ENCODE results near the gene PSTPIP2.

PSTPIP2 gene

DNA sequence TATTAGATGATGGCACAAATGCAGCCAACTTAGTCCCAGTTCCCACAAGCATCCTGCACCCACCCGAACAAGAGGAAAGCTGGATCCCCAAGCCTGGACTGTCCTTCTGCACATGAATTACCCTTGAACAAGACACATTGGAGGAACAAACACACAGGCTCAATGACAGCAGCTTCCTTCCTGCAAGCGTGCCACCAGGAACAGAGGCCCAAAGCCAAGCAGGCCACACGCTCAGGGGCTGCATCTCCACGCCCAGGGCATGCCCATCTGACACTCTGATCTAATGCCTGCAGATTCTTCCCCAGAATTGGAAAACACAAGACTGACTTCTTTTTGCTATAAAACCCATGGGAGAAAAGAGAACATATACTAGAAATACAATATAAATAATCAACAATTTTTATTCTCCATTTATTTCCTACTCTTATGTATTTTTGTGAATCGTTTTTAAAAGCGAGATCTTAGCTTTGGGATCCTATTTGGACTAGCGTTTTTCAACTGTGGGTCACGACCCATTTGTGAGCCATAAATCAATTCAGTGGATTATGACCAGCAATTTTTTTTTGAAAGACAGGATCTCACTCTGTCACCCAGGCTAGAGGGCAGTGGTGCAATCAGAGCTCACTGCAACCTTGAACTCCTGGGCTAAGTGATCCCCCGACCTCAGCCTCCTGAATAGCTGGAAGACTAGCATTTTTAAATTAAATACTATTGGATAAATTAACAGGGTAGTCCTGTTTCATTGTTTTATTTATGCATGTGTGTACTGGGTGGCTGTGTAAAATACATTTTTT, 34.4 kb downstream of the PSTPIP2 start:
- Mint-ChIP-seq H3K4me1 (no peaks in the 10 kb centered on the region), H3K27ac (no peak overlapping the region), H3K36me3 (ENCODE audit: low read depth) (peaks cover 8% of the 10 kb centered on the region), H3K4me3 (no peak overlapping the region), H3K27me3 (ENCODE audit: low read depth, poor library complexity) (no peaks in the 10 kb centered on the region), H3K9me3 (no peaks in the 10 kb centered on the region)
- TF ChIP-seq, protein P1, sequence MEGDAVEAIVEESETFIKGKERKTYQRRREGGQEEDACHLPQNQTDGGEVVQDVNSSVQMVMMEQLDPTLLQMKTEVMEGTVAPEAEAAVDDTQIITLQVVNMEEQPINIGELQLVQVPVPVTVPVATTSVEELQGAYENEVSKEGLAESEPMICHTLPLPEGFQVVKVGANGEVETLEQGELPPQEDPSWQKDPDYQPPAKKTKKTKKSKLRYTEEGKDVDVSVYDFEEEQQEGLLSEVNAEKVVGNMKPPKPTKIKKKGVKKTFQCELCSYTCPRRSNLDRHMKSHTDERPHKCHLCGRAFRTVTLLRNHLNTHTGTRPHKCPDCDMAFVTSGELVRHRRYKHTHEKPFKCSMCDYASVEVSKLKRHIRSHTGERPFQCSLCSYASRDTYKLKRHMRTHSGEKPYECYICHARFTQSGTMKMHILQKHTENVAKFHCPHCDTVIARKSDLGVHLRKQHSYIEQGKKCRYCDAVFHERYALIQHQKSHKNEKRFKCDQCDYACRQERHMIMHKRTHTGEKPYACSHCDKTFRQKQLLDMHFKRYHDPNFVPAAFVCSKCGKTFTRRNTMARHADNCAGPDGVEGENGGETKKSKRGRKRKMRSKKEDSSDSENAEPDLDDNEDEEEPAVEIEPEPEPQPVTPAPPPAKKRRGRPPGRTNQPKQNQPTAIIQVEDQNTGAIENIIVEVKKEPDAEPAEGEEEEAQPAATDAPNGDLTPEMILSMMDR (IDR thresholded peaks at IDR 0.05), result no peak
- DNase-seq, result no peak

GRCh38 chr18:46035696-46036680, 36.1 kb downstream of the PSTPIP2 start:
- peaks cover 11% of the 10 kb centered on the region for H3K36me3 Mint-ChIP-seq (ENCODE audit: low read depth)
- TF ChIP-seq, protein P1 (IDR thresholded peaks at IDR 0.05), result no peak
- DNase-seq, result no peak
- H3K27me3 Mint-ChIP-seq (ENCODE audit: low read depth, poor library complexity), result no peaks in the 10 kb centered on the region
- no peaks in the 10 kb centered on the region for H3K4me1 Mint-ChIP-seq
- H3K4me3 Mint-ChIP-seq, result no peak overlapping the region
- H3K27ac Mint-ChIP-seq, result no peak overlapping the region
- H3K9me3 Mint-ChIP-seq, result peaks cover 3% of the 10 kb centered on the region

DNA sequence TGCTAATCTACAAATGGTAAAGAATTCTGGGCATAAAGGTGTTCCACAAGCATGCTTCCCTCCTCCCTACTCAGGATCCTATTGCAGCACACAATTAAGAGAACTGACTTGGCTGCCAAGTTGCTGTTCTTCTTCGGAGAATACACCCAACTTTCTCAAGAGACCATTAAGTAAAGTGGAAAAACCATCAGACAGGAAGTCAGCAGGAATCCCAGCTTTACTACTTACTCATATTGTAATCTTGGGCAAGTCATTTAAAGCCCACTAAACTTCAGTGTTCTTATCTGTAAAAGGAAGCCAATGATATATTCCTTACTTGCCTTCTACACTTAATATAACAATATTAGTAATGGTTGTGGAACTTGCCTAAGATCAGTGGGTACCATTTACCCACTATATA, 37.8 kb downstream of the PSTPIP2 start:
- no peak overlapping the region for H3K27ac Mint-ChIP-seq
- H3K9me3 Mint-ChIP-seq, result peaks cover 19% of the 10 kb centered on the region
- TF ChIP-seq, protein P1 (IDR thresholded peaks at IDR 0.05), result no peak
- H3K4me1 Mint-ChIP-seq, result no peaks in the 10 kb centered on the region
- no peak overlapping the region for H3K4me3 Mint-ChIP-seq
- peaks cover 16% of the 10 kb centered on the region for H3K27me3 Mint-ChIP-seq (ENCODE audit: low read depth, poor library complexity)
- H3K36me3 Mint-ChIP-seq (ENCODE audit: low read depth), result peaks cover 18% of the 10 kb centered on the region
- DNase-seq, result no peak

GRCh38 chr18:46031741-46032140, 40.3 kb downstream of the PSTPIP2 start:
- Mint-ChIP-seq H3K9me3 (peaks cover 32% of the 10 kb centered on the region), H3K36me3 (ENCODE audit: low read depth) (peaks cover 27% of the 10 kb centered on the region), H3K27ac (no peak overlapping the region), H3K27me3 (ENCODE audit: low read depth, poor library complexity) (peaks cover 35% of the 10 kb centered on the region), H3K4me3 (no peak overlapping the region), H3K4me1 (peaks cover 6% of the 10 kb centered on the region)
- TF ChIP-seq, protein P1 (IDR thresholded peaks at IDR 0.05), result no peak
- DNase-seq, result no peak

- Mint-ChIP-seq H3K27ac (no peak overlapping the region), H3K9me3 (peaks cover 32% of the 10 kb centered on the region), H3K27me3 (ENCODE audit: low read depth, poor library complexity) (peaks cover 38% of the 10 kb centered on the region), H3K4me1 (peaks cover 6% of the 10 kb centered on the region), H3K36me3 (ENCODE audit: low read depth) (peaks cover 27% of the 10 kb centered on the region), H3K4me3 (peak overlapping the region; percentile 83)
- no peak for DNase-seq
- TF ChIP-seq, protein P1 (IDR thresholded peaks at IDR 0.05), result no peak
These were observed 43.5 kb downstream of the PSTPIP2 start for GRCh38 chr18:46028536-46028891.
